Measurements from ENCODE around the gene TBC1D4. TPM values are rescaled to one million over a fixed set of nuclear protein-coding genes. Genes with fewer than 3 reads are reported as not detected.

The TBC1D4 gene
- total and polyA plus RNA-seq, 2 experiments from 2014 or later, result 18.7 to 38.2 TPM

DNA sequence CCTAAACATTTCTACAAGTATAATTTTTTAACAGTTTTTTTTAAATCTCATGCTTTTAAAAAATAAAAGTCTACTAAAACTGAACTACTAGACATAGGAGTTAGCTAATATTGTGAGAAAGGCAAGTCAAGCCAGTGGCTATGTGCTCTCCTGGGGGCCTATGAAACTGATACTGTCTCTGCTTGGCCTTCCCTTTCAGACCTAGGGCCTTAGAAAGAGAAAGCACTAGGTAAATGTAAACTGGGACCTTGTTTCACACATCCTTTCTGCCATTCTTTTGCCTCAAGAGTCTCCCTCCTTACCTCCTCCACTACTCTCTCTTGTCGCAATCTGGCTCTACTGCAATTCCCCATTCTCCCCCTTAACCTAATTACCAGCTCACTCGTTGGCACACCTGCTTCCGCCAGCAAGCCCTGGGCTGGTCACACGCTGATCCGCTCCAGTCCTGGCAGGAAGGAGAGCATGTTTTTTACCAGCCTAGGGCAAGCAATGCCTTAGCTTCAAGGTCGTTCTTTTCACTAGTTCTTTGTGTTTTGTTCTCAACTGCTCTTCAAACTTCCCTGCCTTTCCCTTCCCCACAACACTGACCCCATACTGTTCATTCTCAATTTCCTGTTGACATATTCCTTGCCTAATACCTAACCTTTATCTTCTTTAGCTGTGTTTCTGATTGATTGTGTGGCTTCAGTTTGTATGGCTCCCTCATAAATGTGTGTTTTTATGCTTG lies 23.1 kb downstream of the TBC1D4 start:
- Mint-ChIP-seq H3K36me3 (ENCODE audit: low read depth) (peaks cover 7% of the 10 kb centered on the region; the same call in 2 of the 3 replicates), H3K27ac (peak overlapping the region; percentile 94), H3K4me1 (peaks cover 17% of the 10 kb centered on the region), H3K9me3 (no peaks in the 10 kb centered on the region), H3K4me3 (no peak overlapping the region), H3K27me3 (ENCODE audit: insufficient read depth, low read depth, poor library complexity) (peaks cover 2% of the 10 kb centered on the region)
- Histone ChIP-seq H3K4me2 (peak overlapping the region; percentile 44; the same call in 1 of the 2 replicates), H3K27ac (ENCODE audit: low read depth) (peak overlapping the region; percentile 36), H4K20me1 (replicated peaks; ENCODE audit: insufficient read depth) (no peaks in the 10 kb centered on the region), H3K79me2 (replicated peaks; ENCODE audit: insufficient read depth) (peaks cover 33% of the 10 kb centered on the region), H3K4me3 (no peak overlapping the region), H3F3A (replicated peaks; ENCODE audit: low read depth) (no peaks in the 10 kb centered on the region), H2AFZ (no peak overlapping the region), H3K36me3 (ENCODE audit: insufficient read depth) (no peaks in the 10 kb centered on the region), H3K27me3 (ENCODE audit: insufficient read depth) (no peaks in the 10 kb centered on the region), H3K9me2 (ENCODE audit: insufficient read depth) (no peaks in the 10 kb centered on the region), H3K4me1 (ENCODE audit: insufficient read depth) (peaks cover 8% of the 10 kb centered on the region; the same call in 1 of the 2 replicates)
- ATAC-seq, result peak; percentile 90
- peak; percentile 40 for DNase-seq (ENCODE audit: low spot score)
- TF ChIP-seq CREB1 (CRISPR knock-in tag; IDR thresholded peaks at IDR 0.05; ENCODE audit: low read depth), result no peak
- TF ChIP-seq JUNB (IDR thresholded peaks at IDR 0.05; ENCODE audit: unreplicated experiment), result no peak
- TF ChIP-seq, protein P1, sequence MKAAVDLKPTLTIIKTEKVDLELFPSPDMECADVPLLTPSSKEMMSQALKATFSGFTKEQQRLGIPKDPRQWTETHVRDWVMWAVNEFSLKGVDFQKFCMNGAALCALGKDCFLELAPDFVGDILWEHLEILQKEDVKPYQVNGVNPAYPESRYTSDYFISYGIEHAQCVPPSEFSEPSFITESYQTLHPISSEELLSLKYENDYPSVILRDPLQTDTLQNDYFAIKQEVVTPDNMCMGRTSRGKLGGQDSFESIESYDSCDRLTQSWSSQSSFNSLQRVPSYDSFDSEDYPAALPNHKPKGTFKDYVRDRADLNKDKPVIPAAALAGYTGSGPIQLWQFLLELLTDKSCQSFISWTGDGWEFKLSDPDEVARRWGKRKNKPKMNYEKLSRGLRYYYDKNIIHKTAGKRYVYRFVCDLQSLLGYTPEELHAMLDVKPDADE (IDR thresholded peaks at IDR 0.05), result no peak
- no peak for TF ChIP-seq EZH2phosphoT487 (IDR thresholded peaks at IDR 0.05; ENCODE audit: unreplicated experiment)
- TF ChIP-seq, protein P2, sequence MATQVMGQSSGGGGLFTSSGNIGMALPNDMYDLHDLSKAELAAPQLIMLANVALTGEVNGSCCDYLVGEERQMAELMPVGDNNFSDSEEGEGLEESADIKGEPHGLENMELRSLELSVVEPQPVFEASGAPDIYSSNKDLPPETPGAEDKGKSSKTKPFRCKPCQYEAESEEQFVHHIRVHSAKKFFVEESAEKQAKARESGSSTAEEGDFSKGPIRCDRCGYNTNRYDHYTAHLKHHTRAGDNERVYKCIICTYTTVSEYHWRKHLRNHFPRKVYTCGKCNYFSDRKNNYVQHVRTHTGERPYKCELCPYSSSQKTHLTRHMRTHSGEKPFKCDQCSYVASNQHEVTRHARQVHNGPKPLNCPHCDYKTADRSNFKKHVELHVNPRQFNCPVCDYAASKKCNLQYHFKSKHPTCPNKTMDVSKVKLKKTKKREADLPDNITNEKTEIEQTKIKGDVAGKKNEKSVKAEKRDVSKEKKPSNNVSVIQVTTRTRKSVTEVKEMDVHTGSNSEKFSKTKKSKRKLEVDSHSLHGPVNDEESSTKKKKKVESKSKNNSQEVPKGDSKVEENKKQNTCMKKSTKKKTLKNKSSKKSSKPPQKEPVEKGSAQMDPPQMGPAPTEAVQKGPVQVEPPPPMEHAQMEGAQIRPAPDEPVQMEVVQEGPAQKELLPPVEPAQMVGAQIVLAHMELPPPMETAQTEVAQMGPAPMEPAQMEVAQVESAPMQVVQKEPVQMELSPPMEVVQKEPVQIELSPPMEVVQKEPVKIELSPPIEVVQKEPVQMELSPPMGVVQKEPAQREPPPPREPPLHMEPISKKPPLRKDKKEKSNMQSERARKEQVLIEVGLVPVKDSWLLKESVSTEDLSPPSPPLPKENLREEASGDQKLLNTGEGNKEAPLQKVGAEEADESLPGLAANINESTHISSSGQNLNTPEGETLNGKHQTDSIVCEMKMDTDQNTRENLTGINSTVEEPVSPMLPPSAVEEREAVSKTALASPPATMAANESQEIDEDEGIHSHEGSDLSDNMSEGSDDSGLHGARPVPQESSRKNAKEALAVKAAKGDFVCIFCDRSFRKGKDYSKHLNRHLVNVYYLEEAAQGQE (IDR thresholded peaks at IDR 0.05; ENCODE audit: unreplicated experiment), result no peak
- no peak for TF ChIP-seq CTCF (conservative IDR thresholded peaks at IDR 0.05; ENCODE audit: low read depth in 2 of 2)
- TF ChIP-seq, protein P3, sequence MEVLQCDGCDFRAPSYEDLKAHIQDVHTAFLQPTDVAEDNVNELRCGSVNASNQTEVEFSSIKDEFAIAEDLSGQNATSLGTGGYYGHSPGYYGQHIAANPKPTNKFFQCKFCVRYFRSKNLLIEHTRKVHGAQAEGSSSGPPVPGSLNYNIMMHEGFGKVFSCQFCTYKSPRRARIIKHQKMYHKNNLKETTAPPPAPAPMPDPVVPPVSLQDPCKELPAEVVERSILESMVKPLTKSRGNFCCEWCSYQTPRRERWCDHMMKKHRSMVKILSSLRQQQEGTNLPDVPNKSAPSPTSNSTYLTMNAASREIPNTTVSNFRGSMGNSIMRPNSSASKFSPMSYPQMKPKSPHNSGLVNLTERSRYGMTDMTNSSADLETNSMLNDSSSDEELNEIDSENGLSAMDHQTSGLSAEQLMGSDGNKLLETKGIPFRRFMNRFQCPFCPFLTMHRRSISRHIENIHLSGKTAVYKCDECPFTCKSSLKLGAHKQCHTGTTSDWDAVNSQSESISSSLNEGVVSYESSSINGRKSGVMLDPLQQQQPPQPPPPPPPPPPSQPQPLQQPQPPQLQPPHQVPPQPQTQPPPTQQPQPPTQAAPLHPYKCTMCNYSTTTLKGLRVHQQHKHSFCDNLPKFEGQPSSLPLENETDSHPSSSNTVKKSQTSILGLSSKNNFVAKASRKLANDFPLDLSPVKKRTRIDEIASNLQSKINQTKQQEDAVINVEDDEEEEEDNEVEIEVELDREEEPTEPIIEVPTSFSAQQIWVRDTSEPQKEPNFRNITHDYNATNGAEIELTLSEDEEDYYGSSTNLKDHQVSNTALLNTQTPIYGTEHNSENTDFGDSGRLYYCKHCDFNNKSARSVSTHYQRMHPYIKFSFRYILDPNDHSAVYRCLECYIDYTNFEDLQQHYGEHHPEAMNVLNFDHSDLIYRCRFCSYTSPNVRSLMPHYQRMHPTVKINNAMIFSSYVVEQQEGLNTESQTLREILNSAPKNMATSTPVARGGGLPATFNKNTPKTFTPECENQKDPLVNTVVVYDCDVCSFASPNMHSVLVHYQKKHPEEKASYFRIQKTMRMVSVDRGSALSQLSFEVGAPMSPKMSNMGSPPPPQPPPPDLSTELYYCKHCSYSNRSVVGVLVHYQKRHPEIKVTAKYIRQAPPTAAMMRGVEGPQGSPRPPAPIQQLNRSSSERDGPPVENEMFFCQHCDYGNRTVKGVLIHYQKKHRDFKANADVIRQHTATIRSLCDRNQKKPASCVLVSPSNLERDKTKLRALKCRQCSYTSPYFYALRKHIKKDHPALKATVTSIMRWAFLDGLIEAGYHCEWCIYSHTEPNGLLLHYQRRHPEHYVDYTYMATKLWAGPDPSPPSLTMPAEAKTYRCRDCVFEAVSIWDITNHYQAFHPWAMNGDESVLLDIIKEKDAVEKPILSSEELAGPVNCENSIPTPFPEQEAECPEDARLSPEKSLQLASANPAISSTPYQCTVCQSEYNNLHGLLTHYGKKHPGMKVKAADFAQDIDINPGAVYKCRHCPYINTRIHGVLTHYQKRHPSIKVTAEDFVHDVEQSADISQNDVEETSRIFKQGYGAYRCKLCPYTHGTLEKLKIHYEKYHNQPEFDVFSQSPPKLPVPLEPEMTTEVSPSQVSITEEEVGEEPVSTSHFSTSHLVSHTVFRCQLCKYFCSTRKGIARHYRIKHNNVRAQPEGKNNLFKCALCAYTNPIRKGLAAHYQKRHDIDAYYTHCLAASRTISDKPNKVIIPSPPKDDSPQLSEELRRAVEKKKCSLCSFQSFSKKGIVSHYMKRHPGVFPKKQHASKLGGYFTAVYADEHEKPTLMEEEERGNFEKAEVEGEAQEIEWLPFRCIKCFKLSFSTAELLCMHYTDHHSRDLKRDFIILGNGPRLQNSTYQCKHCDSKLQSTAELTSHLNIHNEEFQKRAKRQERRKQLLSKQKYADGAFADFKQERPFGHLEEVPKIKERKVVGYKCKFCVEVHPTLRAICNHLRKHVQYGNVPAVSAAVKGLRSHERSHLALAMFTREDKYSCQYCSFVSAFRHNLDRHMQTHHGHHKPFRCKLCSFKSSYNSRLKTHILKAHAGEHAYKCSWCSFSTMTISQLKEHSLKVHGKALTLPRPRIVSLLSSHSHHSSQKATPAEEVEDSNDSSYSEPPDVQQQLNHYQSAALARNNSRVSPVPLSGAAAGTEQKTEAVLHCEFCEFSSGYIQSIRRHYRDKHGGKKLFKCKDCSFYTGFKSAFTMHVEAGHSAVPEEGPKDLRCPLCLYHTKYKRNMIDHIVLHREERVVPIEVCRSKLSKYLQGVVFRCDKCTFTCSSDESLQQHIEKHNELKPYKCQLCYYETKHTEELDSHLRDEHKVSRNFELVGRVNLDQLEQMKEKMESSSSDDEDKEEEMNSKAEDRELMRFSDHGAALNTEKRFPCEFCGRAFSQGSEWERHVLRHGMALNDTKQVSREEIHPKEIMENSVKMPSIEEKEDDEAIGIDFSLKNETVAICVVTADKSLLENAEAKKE (CRISPR knock-in tag; IDR thresholded peaks at IDR 0.05), result no peak
- no peak for TF ChIP-seq NANOG (IDR thresholded peaks at IDR 0.05; ENCODE audit: borderline replicate concordance)
- TF ChIP-seq STAT1 (IDR thresholded peaks at IDR 0.05; ENCODE audit: unreplicated experiment), result no peak
- TF ChIP-seq EZH2 (IDR thresholded peaks at IDR 0.05; ENCODE audit: low read depth, unreplicated experiment), result no peak
- no peak for TF ChIP-seq ZNF114 (CRISPR knock-in tag; IDR thresholded peaks at IDR 0.05)
- no peak for TF ChIP-seq ZNF331 (CRISPR knock-in tag; IDR thresholded peaks at IDR 0.05; ENCODE audit: low read depth)
- TF ChIP-seq POLR2AphosphoS5 (IDR thresholded peaks at IDR 0.05; ENCODE audit: low read depth), result no peak
